Loucy (cell line): ENCODE measurements around the gene EFNA5.
"Not testable (repeated sequence)": the region's sequence is repeated elsewhere in the genome, so short reads cannot be mapped to it uniquely, and the experiment has no call there.

ENCODE experiments used
- H2AFZ ChIP-seq: fragments of 200-600 bp; sonication (generic); 2 replicates; pipeline ENCODE4 v1.6.0; 2016; ENCODE audit warnings: antibody characterized with exemption, mild to moderate bottlenecking, low read length, moderate library complexity
- H3F3A ChIP-seq: fragments of 200-600 bp; 2 replicates; pipeline ENCODE4 v1.6.0; 2016; ENCODE audit warnings: antibody characterized with exemption, low read depth, mild to moderate bottlenecking
- H3K27me3 ChIP-seq: fragments of 200-600 bp; sonication (generic); 2 replicates; pipeline ENCODE4 v1.6.1; 2014; ENCODE audit warnings: low read length, mild to moderate bottlenecking; ENCODE audit not compliant: insufficient read depth, poor library complexity, severe bottlenecking
- H3K36me3 ChIP-seq: fragments of 200-600 bp; sonication (generic); 2 replicates; pipeline ENCODE4 v1.6.1; 2016; ENCODE audit warnings: low read length; ENCODE audit not compliant: insufficient read depth
- H3K4me1 ChIP-seq: fragments of 200-600 bp; sonication (generic); 2 replicates; pipeline ENCODE4 v1.5.1; 2014; ENCODE audit warnings: low read length, mild to moderate bottlenecking; ENCODE audit not compliant: insufficient read depth, poor library complexity, severe bottlenecking
- H3K4me2 ChIP-seq: fragments of 200-600 bp; sonication (generic); 2 replicates; pipeline ENCODE4 v1.6.0; 2014; ENCODE audit warnings: antibody characterized with exemption, low read length, low read depth, mild to moderate bottlenecking; ENCODE audit not compliant: poor library complexity, severe bottlenecking
- H3K4me3 ChIP-seq: fragments of 200-600 bp; sonication (generic); 2 replicates; pipeline ENCODE4 v1.5.1; 2014; ENCODE audit warnings: low read length, mild to moderate bottlenecking, mixed read lengths; ENCODE audit not compliant: poor library complexity, severe bottlenecking
- H3K79me2 ChIP-seq: fragments of 200-600 bp; sonication (generic); 2 replicates; pipeline ENCODE4 v1.6.1; 2014; ENCODE audit warnings: low read length; ENCODE audit not compliant: insufficient read depth
- H3K9ac ChIP-seq: fragments of 200-600 bp; sonication (generic); 2 replicates; pipeline ENCODE4 v1.6.0; 2014; ENCODE audit warnings: mild to moderate bottlenecking, low read depth, low read length, moderate library complexity; ENCODE audit not compliant: poor library complexity, severe bottlenecking
- H3K9me2 ChIP-seq: fragments of 200-600 bp; sonication (generic); replicated peaks from 2 replicates; pipeline ENCODE4 v1.6.1; 2016; ENCODE audit warnings: low read depth, low read length, mixed read lengths
- H3K9me3 ChIP-seq: fragments of 200-600 bp; sonication (generic); 2 replicates; pipeline ENCODE4 v1.6.1; 2014; ENCODE audit warnings: mild to moderate bottlenecking, antibody characterized with exemption, low read length, low read depth; ENCODE audit not compliant: insufficient read depth
- H4K20me1 ChIP-seq: fragments of 200-600 bp; sonication (generic); 2 replicates; pipeline ENCODE4 v1.6.0; 2014; ENCODE audit warnings: antibody characterized with exemption, low read length, mild to moderate bottlenecking; ENCODE audit not compliant: insufficient read depth, poor library complexity, severe bottlenecking
- EZH2phosphoT487 ChIP-seq: fragments of 200-600 bp; IDR thresholded peaks from 2 replicates; pipeline ENCODE4 v1.6.1; 2018; ENCODE audit warnings: antibody characterized with exemption, mild to moderate bottlenecking, moderate library complexity, borderline replicate concordance
- TF ChIP-seq, protein P1 (sequence below): fragments of 200-600 bp; sonication (generic); conservative IDR thresholded peaks from 2 replicates; pipeline ENCODE4 v1.5.1; 2014; ENCODE audit warnings: mild to moderate bottlenecking, antibody characterized with exemption, low read length

The EFNA5 gene

DNA sequence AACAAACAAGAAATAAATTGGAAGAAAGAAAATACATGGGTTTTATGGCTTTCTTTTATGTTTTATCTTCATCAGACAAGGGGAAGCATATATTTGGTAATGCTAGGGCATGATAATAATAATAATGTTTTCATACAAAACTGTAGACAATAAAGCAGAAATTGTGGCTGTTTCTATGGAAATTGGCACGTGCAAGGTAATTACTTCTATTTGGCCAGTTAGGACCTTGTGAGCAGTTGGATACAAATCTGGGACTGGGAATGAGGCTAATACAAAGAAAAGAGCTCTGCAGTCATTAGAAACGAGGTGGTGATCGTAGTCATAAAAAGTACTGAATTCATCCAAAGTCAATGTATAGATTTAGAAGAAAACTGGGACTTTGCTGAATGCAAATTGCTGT is 233.6 kb downstream of the EFNA5 start:
- no peaks in the 10 kb centered on the region for H4K20me1 ChIP-seq
- no peak for TF ChIP-seq EZH2phosphoT487
- TF ChIP-seq, protein P1, sequence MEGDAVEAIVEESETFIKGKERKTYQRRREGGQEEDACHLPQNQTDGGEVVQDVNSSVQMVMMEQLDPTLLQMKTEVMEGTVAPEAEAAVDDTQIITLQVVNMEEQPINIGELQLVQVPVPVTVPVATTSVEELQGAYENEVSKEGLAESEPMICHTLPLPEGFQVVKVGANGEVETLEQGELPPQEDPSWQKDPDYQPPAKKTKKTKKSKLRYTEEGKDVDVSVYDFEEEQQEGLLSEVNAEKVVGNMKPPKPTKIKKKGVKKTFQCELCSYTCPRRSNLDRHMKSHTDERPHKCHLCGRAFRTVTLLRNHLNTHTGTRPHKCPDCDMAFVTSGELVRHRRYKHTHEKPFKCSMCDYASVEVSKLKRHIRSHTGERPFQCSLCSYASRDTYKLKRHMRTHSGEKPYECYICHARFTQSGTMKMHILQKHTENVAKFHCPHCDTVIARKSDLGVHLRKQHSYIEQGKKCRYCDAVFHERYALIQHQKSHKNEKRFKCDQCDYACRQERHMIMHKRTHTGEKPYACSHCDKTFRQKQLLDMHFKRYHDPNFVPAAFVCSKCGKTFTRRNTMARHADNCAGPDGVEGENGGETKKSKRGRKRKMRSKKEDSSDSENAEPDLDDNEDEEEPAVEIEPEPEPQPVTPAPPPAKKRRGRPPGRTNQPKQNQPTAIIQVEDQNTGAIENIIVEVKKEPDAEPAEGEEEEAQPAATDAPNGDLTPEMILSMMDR = no peak
- H3K27me3 ChIP-seq = peaks cover 87% of the 10 kb centered on the region
- no peaks in the 10 kb centered on the region for H3K9me2 ChIP-seq
- H3K9me3 ChIP-seq = no peaks in the 10 kb centered on the region
- no peak overlapping the region for H3K4me2 ChIP-seq
- peaks cover 4% of the 10 kb centered on the region for H3K4me1 ChIP-seq
- no peaks in the 10 kb centered on the region for H3K36me3 ChIP-seq
- no peaks in the 10 kb centered on the region for H3K79me2 ChIP-seq
- no peak overlapping the region for H3K9ac ChIP-seq
- no peak overlapping the region for H2AFZ ChIP-seq
- H3F3A ChIP-seq = no peaks in the 10 kb centered on the region
- H3K4me3 ChIP-seq = no peak overlapping the region

DNA sequence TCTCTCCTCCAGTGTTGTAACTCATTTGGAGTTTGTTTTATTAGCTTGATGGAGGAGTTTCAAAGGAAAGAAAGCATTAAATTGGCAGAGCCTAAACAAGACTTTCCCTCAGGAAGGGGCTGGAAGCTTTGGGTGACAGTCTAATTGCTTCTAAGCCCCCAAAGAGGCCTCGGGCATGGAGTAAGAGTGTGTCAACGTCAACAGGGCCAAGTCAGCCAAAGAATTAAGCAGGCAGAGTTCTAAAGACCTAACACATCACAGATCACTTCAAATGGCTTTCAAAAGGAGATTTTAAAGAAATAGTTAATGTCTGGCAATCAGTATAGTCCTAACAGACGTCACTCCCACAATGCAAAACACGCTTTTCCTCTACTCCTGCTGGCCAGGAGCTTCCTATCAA is 234.5 kb downstream of the EFNA5 start:
- H3F3A ChIP-seq = no peaks in the 10 kb centered on the region
- H3K79me2 ChIP-seq = no peaks in the 10 kb centered on the region
- no peak overlapping the region for H3K4me2 ChIP-seq
- H2AFZ ChIP-seq = no peak overlapping the region
- H4K20me1 ChIP-seq = no peaks in the 10 kb centered on the region
- peaks cover 86% of the 10 kb centered on the region for H3K27me3 ChIP-seq
- H3K9me3 ChIP-seq = no peaks in the 10 kb centered on the region
- H3K4me1 ChIP-seq = peaks cover 4% of the 10 kb centered on the region
- no peaks in the 10 kb centered on the region for H3K36me3 ChIP-seq
- no peaks in the 10 kb centered on the region for H3K9me2 ChIP-seq
- H3K9ac ChIP-seq = no peak overlapping the region
- no peak overlapping the region for H3K4me3 ChIP-seq
- no peak for TF ChIP-seq EZH2phosphoT487
- TF ChIP-seq, protein P1 = no peak

DNA sequence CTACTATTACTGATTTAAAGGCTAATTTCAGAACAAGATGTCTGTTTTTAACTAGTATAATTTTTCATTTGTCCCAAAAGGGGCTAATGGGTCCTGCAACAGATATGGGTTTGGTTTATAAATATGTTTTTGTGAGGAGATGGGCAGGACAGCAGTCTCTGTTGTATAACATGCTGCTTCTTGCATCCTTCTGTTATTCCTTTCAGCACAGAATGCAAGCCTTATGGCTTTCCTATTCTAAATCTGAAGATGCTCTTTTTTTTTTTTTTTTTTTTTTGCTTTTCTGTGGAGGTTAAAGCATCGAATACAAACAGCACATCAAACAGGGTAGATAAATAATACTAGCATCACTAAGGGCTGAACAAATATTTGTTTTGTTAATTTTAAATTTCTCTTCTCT is 235.7 kb downstream of the EFNA5 start:
- Histone ChIP-seq H3K79me2 (no peaks in the 10 kb centered on the region), H3K36me3 (no peaks in the 10 kb centered on the region), H3F3A (no peaks in the 10 kb centered on the region)

DNA sequence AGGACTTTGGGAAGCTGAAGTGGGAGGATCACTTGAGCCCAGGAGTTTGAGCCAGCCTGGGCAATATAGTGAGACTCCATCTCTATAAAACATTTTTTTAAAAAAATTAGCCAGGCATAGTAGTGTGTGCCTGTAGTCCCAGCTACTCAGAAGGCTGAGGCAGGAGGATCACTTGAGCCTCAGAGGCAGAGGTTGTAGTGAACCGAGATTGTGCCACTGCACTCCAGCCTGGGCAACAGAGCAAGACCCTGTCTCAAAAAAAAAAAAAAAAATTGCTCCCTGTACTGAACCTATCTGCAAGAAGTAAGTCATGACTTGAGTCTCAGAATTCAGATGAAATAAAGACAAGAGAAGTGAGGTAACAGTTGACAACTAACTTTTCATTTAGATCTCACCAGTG is 237.1 kb downstream of the EFNA5 start:
- H3K9ac ChIP-seq, H3F3A ChIP-seq, H3K4me1 ChIP-seq, H3K9me3 ChIP-seq, H3K4me3 ChIP-seq, H2AFZ ChIP-seq, H4K20me1 ChIP-seq, H3K9me2 ChIP-seq, H3K36me3 ChIP-seq, H3K4me2 ChIP-seq, H3K79me2 ChIP-seq: not testable (repeated sequence)
- peaks cover 76% of the 10 kb centered on the region for H3K27me3 ChIP-seq

More for the DNA sequence above, 235.7 kb downstream of the EFNA5 start:
- Histone ChIP-seq H3K4me1 (peaks cover 4% of the 10 kb centered on the region), H3K9me3 (no peaks in the 10 kb centered on the region), H2AFZ (no peak overlapping the region), H3K27me3 (peaks cover 78% of the 10 kb centered on the region), H4K20me1 (no peaks in the 10 kb centered on the region), H3K9ac (no peak overlapping the region), H3K9me2 (no peaks in the 10 kb centered on the region), H3K4me3 (no peak overlapping the region), H3K4me2 (no peak overlapping the region)
- no peak for TF ChIP-seq EZH2phosphoT487
- TF ChIP-seq, protein P1 = no peak
